Stimulated activated CD4-positive, alpha-beta T cell treated with anti-CD3 and anti-CD28 coated beads, Interleukin-4, amount 100 ng/mL, for 1 hour (primary cell): ENCODE results near the gene RASD2.

Source experiments
- DNase-seq: peaks from one replicate; pipeline ENCODE4 v3.0.0-alpha.2; 2020

RASD2 gene

GRCh38 chr22:35519306-35520000, 21.2 kb upstream of the RASD2 start:
- no peak for DNase-seq

- DNase-seq: no peak
Observed at GRCh38 chr22:35521358-35522224, 19.0 kb upstream of the RASD2 start.

- DNase-seq: no peak
Observed at GRCh38 chr22:35522225-35523149, 18.1 kb upstream of the RASD2 start.

- DNase-seq: no peak
Observed at GRCh38 chr22:35523167-35523947, 17.3 kb upstream of the RASD2 start.

- DNase-seq: no peak
Observed at GRCh38 chr22:35524966-35525686, 15.5 kb upstream of the RASD2 start.

- DNase-seq: no peak
Observed at GRCh38 chr22:35525687-35526332, 14.8 kb upstream of the RASD2 start.

GRCh38 chr22:35526333-35526979, 14.2 kb upstream of the RASD2 start:
- DNase-seq: no peak

- DNase-seq: no peak
Observed at GRCh38 chr22:35528927-35529326, 11.7 kb upstream of the RASD2 start.

GRCh38 chr22:35530700-35531099, 9.9 kb upstream of the RASD2 start:
- DNase-seq: no peak

GRCh38 chr22:35531202-35531601, 9.4 kb upstream of the RASD2 start:
- DNase-seq: no peak

- no peak for DNase-seq
Observed at GRCh38 chr22:35531676-35532075, 9.0 kb upstream of the RASD2 start.

- no peak for DNase-seq
Observed at GRCh38 chr22:35533365-35534029, 7.1 kb upstream of the RASD2 start.

GRCh38 chr22:35534091-35534490, 6.5 kb upstream of the RASD2 start:
- no peak for DNase-seq

- no peak for DNase-seq
Observed at GRCh38 chr22:35537232-35537631, 3.4 kb upstream of the RASD2 start.

GRCh38 chr22:35538801-35539321, 1.8 kb upstream of the RASD2 start:
- peak; percentile 48 for DNase-seq

GRCh38 chr22:35539487-35539886, 1.1 kb upstream of the RASD2 start:
- DNase-seq: no peak

GRCh38 chr22:35539910-35540594, 579 bp upstream of the RASD2 start:
- DNase-seq: peak; percentile 75

GRCh38 chr22:35541254-35541748, 670 bp downstream of the RASD2 start:
- DNase-seq: no peak
